ENCODE measurements around the gene DHX15.
A peak's percentile ranks its signal among the peaks of the same experiment; 100 is the strongest.
"Not testable (repeated sequence)": the region's sequence is repeated elsewhere in the genome, so short reads cannot be mapped to it uniquely, and the experiment has no call there.

The DHX15 gene

GRCh38 chr4:24544208-24544988 is 40.0 kb downstream of the DHX15 start:
- no peak for DNase-seq

GRCh38 chr4:24537025-24537424 is 47.3 kb downstream of the DHX15 start:
- no peak for DNase-seq

GRCh38 chr4:24535399-24535798 is 49.0 kb downstream of the DHX15 start:
- no peak for DNase-seq

GRCh38 chr4:24533364-24533763 is 51.0 kb downstream of the DHX15 start:
- no peak for DNase-seq

- DNase-seq = no peak
Measured at GRCh38 chr4:24529555-24529954, 54.8 kb downstream of the DHX15 start.

GRCh38 chr4:24527371-24527770 is 57.0 kb downstream of the DHX15 start:
- DNase-seq = no peak

- no peak for DNase-seq
Measured at GRCh38 chr4:24521544-24521943, 62.8 kb downstream of the DHX15 start.

GRCh38 chr4:24519649-24520048 is 64.7 kb downstream of the DHX15 start:
- DNase-seq = no peak

GRCh38 chr4:24517676-24518075 is 66.7 kb downstream of the DHX15 start:
- DNase-seq = no peak

GRCh38 chr4:24516926-24517325 is 67.4 kb downstream of the DHX15 start:
- DNase-seq = no peak

- no peak for DNase-seq
Measured at GRCh38 chr4:24515698-24516097, 68.7 kb downstream of the DHX15 start.

GRCh38 chr4:24514808-24515207 is 69.5 kb downstream of the DHX15 start:
- no peak for DNase-seq

- DNase-seq = no peak
Measured at GRCh38 chr4:24513718-24514117, 70.6 kb downstream of the DHX15 start.

- DNase-seq = no peak
Measured at GRCh38 chr4:24511371-24512063, 72.8 kb downstream of the DHX15 start.

GRCh38 chr4:24510091-24510490 is 74.3 kb downstream of the DHX15 start:
- no peak for DNase-seq

- no peak for DNase-seq
Measured at GRCh38 chr4:24508541-24508940, 75.8 kb downstream of the DHX15 start.

- no peak for DNase-seq
Measured at GRCh38 chr4:24507439-24507838, 76.9 kb downstream of the DHX15 start.

GRCh38 chr4:24503090-24503489 is 81.3 kb downstream of the DHX15 start:
- not testable (repeated sequence) for DNase-seq

GRCh38 chr4:24497221-24497620 is 87.1 kb downstream of the DHX15 start:
- DNase-seq = no peak

- DNase-seq = no peak
Measured at GRCh38 chr4:24496597-24496996, 87.8 kb downstream of the DHX15 start.

- no peak for DNase-seq
Measured at GRCh38 chr4:24495388-24495787, 89.0 kb downstream of the DHX15 start.

GRCh38 chr4:24489870-24490269 is 94.5 kb downstream of the DHX15 start:
- no peak for DNase-seq

- peak; percentile 48 for DNase-seq
Measured at GRCh38 chr4:24488399-24489164, 95.8 kb downstream of the DHX15 start.

GRCh38 chr4:24482871-24483270 is 101.5 kb downstream of the DHX15 start:
- DNase-seq = no peak

Measured in CD4-positive, alpha-beta T cell treated with Interleukin-21 for 1 hour (primary cell).